Activated gamma-delta T cell (primary cell): ENCODE measurements around the gene MYO16.
"Not testable (repeated sequence)": the region's sequence is repeated elsewhere in the genome, so short reads cannot be mapped to it uniquely, and the experiment has no call there.

Experiments used
- DNase-seq: peaks from one replicate; lab custom pipeline; 2025; lab: John Stamatoyannopoulos, UW

MYO16 gene

GRCh38 chr13:109072505-109072904 is 443.1 kb downstream of the MYO16 start:
- DNase-seq: no peak

- no peak for DNase-seq
Observed at GRCh38 chr13:109074436-109074835, 445.0 kb downstream of the MYO16 start.

- no peak for DNase-seq
Observed at GRCh38 chr13:109074853-109075252, 445.4 kb downstream of the MYO16 start.

- no peak for DNase-seq
Observed at GRCh38 chr13:109087916-109088623, 458.7 kb downstream of the MYO16 start.

- DNase-seq: peak; percentile 4
Observed at GRCh38 chr13:109088624-109088917, 459.2 kb downstream of the MYO16 start.

GRCh38 chr13:109090796-109091195 is 461.4 kb downstream of the MYO16 start:
- no peak for DNase-seq

GRCh38 chr13:109091249-109091648 is 461.8 kb downstream of the MYO16 start:
- no peak for DNase-seq

GRCh38 chr13:109092186-109092585 is 462.8 kb downstream of the MYO16 start:
- not testable (repeated sequence) for DNase-seq

- no peak for DNase-seq
Observed at GRCh38 chr13:109093998-109094397, 464.6 kb downstream of the MYO16 start.

- no peak for DNase-seq
Observed at GRCh38 chr13:109095126-109095525, 465.7 kb downstream of the MYO16 start.

- no peak for DNase-seq
Observed at GRCh38 chr13:109096101-109096500, 466.7 kb downstream of the MYO16 start.

GRCh38 chr13:109100705-109101304 is 471.4 kb downstream of the MYO16 start:
- DNase-seq: no peak

GRCh38 chr13:109101550-109102144 is 472.2 kb downstream of the MYO16 start:
- no peak for DNase-seq

- DNase-seq: no peak
Observed at GRCh38 chr13:109105899-109106298, 476.5 kb downstream of the MYO16 start.

- DNase-seq: no peak
Observed at GRCh38 chr13:109110159-109110558, 480.7 kb downstream of the MYO16 start.

GRCh38 chr13:109111141-109111540 is 481.7 kb downstream of the MYO16 start:
- DNase-seq: no peak

GRCh38 chr13:109113427-109113826 is 484.0 kb downstream of the MYO16 start:
- DNase-seq: no peak

- DNase-seq: no peak
Observed at GRCh38 chr13:109114162-109114561, 484.8 kb downstream of the MYO16 start.

- no peak for DNase-seq
Observed at GRCh38 chr13:109114991-109115390, 485.6 kb downstream of the MYO16 start.

- no peak for DNase-seq
Observed at GRCh38 chr13:109118521-109118920, 489.1 kb downstream of the MYO16 start.

- DNase-seq: no peak
Observed at GRCh38 chr13:109119896-109120295, 490.5 kb downstream of the MYO16 start.

GRCh38 chr13:109121826-109122225 is 492.4 kb downstream of the MYO16 start:
- no peak for DNase-seq

GRCh38 chr13:109123971-109124370 is 494.6 kb downstream of the MYO16 start:
- DNase-seq: no peak

GRCh38 chr13:109126178-109126577 is 496.8 kb downstream of the MYO16 start:
- DNase-seq: no peak
